Stromal cell of bone marrow (primary cell): ENCODE measurements around the gene CFAP45.

Experiments used
- DNase-seq: peaks from one replicate; pipeline ENCODE4 v3.0.0-alpha.2; 2012; ENCODE audit warnings: low read depth

The CFAP45 gene, protein sequence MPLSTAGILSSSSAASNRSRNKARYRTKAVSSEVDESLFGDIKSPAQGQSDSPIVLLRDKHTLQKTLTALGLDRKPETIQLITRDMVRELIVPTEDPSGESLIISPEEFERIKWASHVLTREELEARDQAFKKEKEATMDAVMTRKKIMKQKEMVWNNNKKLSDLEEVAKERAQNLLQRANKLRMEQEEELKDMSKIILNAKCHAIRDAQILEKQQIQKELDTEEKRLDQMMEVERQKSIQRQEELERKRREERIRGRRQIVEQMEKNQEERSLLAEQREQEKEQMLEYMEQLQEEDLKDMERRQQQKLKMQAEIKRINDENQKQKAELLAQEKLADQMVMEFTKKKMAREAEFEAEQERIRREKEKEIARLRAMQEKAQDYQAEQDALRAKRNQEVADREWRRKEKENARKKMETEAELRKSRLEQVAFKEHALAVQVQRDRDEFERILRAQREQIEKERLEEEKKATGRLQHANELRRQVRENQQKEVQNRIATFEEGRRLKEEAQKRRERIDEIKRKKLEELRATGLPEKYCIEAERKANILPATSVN

DNA sequence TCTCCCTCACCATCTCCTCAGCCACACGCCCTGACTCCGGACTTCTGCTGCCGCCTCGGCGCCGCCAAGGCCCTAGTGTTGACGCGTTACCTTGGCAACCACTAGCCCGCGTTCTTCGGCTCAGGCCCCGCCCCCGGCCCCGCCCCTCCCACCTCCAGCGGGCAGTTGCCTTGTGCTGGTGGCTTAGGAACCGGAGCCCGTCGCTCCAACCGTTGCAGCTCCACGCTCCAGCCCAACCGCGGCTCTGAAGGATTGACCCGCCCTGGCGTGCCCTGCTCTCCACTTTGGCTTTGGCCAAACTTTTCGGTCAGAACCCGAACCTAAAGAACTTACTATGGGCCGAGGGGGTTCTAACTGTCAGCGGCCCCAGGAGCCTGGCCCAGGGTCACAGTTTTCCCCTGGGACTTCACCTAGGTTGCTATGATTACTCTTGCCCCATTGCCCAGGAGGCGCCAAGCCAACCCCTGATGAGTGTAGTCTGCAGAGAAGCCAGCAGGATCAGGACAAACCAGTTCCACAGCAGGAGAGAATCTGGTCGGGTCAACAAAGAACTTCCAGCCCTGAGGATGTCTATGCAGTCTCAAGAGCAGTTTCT lies at the start of gene CFAP45:
TSS of gene CFAP45 (minus strand) at position 80 of the 595 bp plus-strand sequence. CDS start at position 13, 67 bp downstream.
- no peak for DNase-seq

DNA sequence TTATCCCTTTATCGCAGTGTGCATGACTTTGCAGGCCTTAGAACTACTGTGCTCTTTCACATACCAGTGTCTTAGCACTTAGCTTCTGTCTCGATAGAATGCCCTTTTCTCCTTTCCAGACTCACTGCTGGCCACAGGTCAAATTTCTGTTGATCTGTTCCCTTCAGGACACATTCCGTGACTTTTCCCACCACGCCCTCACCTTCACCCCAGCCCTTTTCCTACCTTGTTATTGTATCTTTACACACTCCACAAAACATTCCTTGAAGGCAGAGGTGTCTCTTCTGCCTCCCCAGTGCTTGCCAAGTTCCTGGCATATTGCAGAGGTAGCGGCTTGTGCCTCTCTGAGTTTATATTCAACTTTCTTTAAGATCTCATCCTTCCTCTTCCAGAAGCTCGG lies 49.2 kb upstream of the CFAP45 start:
- DNase-seq, result no peak

DNA sequence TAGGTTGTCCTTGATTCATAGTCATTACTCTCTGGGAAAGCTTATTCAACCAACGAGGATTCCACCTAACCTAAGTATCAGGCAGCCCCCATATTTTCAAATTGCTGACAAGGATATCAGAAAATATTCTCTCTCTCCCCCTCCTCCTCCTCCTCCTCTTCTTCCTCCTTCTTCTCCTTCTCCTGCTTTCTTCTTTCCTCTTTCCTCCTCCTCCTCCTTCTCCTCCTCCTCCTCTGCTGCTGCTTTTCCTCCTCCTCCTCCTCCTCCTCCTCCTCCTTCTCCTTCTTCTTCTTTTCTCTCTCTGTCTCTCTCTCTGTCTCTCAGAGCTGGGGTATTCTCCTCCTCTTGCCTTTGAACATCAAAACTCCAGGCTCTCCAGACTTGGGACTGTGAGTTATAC lies 48.0 kb upstream of the CFAP45 start:
- no peak for DNase-seq

DNA sequence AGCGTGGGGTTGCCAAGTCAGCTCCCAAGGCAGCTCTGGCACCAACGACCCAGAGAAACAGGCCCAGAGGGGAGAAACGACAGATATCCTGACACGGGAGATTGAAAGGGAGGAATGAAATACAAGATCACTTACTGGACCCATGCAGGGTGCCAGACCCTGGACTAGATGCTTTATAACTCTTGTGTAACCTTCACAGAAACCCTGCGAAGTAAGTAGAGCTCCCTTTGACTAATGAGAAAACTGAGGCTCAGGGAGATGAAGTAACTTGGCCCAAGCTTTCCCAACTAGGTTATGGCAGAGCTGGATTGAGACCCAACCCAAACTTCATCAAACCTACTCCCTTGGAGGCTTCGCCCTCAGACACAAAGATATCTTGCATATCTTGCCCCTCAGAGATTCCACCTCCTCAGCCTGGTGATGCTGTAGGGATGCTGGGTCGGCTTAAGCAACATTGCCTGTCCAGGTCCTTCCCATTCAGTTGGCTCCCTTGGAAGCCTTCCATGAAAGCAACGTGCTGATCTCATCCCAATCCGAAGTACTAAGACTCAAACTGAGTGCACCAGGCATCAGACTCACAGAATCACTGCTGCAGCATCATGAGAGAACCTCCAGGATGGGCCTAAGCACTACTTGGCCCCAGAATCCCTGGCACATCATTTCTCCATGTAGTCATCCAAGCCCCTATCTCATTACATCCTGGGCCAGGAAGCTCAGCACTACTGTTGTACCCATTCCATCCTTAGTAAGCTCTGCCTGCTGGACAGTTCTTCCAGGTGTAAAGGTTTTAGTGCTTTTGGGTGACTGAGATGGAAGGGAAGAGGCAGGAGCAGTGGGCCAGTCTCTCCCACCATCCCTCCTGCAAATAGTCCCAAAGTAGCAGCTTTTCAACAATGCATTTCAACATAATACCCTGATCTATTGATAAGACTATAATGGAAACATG lies 46.5 kb upstream of the CFAP45 start:
- no peak for DNase-seq

DNA sequence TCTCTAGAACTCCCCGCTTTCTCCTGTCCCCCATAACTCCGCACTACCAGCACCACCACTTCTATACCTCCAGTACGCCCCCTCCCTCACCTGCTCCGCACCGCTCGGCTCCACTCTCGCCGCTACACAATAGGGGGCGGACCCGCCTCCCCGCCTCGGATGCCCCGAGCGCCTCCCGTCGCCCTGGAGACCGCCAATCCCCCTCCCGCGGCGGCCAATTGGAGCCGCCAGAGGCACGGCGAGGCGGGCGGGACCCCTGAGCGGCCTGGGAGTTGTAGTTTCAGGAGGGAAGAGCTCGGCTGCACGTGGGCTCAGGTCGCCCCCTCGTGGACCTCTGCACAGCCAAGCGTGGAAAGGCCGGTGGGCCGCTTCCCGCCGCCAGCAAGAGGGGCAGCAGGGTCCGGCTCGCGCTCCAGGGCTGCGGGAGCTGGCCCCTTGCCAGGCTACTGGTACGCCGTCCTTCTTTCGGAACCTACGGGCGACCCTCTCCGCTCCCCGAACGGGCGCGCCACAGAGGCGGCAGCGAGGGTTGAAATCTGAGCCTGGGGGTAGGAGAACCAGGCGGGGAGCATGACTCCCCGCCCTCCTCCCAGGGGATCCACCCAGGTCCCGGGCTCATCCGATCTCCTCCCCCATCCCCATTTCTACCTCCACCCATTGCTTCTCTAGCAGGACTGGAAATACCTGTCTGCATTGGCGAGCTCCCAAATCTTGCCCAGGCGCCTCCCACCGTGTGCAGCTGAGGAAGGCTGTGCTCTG lies 45.7 kb upstream of the CFAP45 start, which contains the start of gene IGSF9:
TSS of gene IGSF9 (minus strand) at position 131 of the 759 bp plus-strand sequence. CDS start 2,159 bp downstream, outside the sequence.
- no peak for DNase-seq

DNA sequence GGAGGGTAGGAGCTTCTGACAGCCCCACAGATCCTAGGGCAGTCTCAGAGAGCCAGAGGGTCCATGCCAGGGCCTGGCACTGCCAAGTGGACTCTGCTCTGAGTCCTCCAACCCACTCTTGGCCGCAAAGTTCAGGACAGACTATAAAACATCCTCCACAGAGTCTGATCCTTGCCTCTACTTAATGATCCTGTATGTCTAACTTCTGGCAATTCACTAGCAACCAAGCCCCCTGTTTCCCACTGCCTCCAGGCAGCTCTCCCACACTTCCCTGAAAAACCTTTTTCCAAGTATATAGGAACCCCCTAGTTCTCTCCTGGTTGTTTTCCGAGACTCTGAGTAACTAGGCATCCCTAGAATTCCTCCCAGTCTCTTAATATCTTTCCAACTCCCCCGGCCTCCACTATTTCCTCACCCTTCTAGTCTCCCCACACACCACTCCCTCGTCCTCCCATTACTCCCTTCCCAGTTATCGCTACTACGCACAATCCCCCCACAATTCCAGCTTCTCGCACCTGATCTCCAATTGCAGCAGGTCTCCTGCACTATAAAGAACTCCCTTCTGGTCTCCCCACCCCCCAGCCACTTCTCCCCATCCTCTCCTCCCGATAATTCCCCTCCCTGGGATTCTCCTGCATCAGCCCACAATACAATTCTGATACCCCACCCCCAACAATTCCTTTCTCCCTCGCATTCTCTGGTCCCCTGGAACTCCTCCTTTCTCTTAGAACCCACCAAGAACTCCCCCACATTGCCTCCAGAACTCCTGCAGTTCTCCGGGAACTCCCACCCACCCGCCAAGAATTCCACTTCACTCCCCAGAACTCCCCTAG lies 44.9 kb upstream of the CFAP45 start:
- DNase-seq, result no peak

DNA sequence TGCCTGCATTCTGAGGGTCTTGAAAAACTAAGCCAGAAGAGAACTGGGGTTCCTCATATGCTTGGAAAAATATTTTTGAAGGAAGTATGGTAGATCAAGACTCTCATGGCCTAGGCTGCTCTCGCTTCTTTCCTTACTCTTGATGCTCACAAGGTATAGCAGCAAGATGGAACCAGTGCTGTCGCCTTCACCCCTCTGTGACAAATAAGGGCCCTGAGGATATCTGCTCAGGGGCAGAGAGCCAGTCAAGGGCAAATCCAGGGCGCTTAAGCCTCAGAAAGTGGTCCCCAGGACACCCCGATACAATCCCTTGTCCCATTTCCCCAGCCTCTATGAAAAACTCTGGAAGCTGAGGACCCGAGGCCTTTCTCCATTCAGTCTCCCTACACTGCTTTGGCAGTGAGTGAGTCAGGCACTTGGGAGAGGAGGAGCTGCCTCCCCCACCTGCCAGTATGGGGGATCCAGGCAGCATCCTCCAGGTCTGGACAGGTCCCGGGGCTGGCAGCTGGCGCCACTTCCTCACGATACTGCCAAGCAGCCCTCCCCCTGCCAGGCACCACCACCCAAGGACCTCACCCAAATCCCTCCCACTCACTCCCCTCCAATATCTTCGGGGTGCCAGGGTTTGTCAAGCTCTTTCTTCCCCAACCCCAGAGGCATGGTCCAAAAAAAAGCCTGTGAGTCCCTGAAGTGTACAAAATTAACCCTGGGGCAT lies 44.1 kb upstream of the CFAP45 start:
- no peak for DNase-seq

DNA sequence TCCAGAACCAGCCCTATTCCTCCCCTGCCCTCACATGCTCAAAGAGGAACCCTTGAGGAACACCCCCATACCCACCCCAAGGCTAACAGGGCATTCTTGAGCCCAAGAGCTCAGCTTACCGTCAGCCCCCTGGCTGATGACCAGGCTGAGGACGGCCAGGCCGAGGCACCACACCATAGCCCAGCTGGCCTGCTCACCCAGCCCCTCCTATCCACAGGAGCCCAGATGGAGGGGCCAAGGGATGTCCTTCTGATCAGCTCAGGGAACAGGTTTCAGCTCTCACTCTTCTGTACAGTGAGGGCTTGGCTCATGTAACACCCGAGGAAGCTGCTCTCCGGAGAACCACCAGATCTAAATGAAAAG lies 43.3 kb upstream of the CFAP45 start:
- DNase-seq, result no peak

DNA sequence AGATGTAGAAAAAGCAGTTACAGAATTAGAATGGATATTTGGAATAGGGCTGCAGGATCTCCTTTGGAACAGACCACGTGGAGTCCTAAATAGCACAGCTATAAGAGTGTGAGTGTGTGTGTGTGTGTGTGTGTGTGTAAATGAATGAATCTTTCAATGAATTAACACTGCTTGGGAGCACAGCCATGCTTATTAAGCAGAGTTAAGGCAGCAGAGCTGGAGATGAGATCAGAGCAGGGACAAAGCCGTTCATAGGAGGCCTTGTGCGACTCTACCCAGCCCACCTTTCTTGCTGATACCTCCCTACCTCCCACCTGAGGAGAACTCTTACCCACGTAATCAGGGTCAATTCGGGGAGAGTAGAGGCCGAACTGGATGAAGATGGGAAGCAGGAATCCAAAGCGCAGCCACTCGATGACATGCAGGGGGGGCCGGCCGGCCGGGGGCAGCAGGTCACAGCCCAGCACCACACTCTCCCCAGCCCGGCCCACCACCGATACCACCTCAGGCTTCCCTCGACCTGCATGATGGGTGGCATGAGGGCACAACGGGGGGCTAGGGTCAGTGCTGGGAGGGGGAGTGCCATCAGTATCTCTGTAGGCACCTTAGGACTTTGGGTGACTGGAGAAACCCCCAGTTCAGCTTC lies 42.8 kb upstream of the CFAP45 start:
- DNase-seq, result no peak

DNA sequence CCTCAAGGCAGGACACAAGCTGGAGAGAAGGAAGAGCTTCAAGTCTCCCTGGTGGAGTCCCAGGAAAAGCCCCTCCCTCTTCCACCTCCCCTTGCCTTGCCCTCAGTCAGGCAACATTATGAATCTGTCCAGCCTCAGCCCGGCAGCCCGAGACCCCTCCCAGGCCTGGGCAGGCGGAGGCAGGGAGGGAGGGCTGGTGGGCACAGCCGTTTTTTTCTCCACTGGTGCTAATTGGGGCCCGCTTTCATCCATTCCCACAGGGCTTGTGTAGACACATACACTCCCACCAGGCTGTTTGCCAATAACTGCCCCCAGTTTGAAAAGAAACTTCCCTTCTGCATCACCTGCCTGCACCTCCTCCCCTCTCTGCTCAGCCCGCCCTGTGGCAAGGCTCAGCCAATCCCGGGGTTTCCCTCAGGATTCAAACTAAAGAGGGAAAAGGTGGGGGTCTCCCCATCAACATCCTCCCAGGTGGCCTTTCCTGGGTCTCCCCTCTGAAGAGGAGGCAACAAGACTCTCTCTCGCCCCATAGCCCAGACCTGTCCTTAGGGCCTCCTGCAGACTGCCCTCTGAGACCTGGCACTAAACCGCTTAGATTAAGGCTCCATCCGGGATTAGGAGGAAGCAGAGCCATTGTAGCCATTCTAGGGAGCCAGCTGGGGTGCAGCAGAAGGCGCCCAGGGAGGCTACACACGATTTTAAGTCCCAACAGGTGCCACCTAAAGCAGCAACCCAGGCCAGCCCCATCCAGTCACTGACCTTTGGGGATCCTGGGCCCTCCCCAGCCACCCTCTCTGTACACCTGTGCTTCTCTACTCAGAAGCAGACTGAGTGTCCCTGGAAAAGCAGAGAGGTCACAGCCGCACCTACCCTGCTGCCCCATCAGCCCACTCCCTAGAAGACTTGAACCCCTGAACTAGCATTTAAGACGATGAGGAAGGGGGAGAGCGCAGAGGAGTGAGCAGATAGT lies 41.9 kb upstream of the CFAP45 start:
- DNase-seq, result no peak

DNA sequence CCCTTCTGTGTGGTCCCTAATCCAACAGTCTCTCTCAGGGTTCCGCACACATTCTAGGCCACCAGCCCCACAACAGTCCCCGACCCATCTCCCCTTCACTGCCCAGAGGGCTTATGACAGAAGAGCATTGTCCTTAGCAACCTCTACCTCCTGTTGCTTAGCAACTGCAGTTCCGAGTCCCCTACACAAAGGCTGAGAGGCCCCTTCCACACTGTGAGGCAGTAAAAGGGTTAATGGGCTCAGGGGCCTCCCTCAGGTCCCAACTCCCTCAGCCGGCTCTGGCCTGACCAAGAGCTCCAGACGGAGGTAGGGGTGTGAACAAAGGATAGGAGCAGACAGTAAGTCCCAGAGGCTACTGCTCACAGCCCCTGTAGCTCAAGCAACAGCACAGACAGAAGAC lies 41.2 kb upstream of the CFAP45 start:
- no peak for DNase-seq

DNA sequence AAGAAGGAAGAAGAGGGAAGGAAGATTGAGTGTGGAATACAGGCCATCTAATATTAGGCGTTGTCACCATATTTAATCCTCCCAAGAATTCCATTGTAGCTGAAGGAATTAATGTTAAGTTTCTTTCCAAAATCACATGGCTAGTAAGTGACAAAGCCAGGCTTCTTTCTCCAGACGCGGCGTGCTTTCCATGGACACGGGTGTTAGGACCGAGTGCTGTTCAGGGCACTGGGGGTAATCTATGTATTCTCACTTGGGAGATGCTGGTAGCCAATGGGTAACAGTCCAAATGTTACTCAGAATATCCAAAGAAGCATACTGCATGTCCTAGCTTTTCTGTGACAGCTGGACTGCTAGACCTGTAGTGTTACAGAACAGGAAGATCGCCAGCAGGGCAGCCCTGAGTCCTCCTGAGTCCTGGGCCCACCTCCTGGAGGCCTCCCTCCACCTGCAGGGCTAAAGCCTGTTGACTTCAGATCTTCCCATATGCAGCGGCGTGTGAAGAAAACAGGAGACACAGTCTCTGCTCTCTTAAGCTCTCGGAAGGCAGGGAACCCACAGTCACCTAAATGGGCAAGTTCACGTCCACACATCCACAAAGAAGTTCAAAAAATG lies 40.1 kb upstream of the CFAP45 start:
- DNase-seq, result no peak

DNA sequence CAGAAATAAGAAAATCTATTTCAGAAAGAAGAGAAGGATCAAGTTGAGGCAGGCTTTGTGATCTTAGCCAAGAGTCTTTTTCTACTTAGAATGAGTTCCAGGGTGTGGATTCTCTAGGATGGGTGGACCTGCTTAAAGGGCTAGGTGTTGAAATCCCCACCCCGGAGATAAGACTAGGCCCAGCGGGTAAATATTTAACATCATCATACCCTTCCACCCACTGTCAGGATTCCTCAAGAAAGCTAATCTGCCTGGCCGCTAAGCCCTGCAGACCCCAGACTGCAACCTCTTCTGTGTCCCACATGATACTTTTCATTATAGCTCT lies 39.7 kb upstream of the CFAP45 start:
- DNase-seq, result no peak

DNA sequence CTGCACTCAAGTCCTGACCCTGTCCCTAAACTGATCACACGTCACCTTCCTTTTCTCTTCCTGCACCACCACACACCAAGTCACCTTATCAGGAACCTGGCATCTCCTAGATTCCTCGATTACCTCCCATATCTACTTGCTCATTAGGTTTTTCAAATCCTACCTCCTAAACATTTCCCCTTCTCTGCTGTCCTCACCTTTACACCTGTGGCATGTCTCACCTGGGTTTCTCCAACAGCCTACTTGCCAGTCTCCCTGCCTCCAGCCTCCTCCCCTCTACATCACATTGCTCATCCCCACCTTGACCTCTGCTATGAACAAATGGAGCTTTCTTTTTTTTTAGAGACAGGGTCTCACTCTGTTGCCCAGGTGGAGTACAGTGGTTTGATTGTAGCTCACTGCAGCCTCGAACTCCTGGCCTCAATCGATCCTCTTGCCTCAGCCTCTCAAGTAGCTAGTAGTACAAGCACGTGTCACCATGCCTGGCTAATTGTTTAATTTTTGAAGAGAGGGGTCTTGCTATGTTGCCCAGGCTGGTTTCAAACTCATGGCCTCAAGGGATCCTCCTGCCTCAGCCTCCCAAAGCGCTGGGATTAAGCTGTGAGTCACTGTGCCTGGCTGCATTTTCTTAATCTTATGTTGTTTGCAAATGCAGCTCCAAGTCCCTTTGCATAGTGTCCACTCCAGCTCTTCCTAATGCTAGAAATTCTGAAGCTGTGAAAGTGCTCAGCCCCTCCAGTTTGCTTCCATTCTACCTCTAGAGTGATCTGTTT lies 39.1 kb upstream of the CFAP45 start:
- DNase-seq, result no peak

DNA sequence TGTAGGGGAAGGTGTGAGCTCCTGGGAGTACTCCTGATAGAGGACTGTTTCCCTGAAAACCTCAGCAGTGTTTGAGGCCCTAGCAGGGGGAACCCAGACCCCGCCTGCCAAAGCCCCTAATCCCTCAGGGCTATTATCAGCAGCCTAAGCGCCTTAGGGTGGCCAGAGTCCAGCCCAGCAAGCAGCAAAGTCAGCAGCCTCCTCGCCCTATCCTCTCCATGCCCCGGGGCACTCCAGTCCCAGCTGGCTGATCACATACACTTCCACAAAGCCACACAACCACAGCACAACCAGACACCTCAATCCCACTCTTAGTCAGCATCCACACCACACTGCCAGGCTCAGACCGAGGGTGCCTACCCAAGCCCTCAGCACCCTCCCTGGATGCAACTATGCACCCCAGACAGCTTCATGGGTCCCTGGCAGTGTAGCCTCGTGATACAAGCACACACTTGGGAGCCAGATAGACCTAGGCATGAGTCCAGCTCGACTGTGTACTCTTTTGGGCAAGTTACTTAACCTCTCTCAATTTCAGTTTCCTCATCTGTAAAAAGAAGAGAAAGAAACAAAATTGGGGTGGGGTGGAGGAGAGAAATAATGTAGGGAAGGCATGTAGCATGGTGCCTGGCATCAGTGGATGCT lies 38.4 kb upstream of the CFAP45 start:
- DNase-seq, result no peak

DNA sequence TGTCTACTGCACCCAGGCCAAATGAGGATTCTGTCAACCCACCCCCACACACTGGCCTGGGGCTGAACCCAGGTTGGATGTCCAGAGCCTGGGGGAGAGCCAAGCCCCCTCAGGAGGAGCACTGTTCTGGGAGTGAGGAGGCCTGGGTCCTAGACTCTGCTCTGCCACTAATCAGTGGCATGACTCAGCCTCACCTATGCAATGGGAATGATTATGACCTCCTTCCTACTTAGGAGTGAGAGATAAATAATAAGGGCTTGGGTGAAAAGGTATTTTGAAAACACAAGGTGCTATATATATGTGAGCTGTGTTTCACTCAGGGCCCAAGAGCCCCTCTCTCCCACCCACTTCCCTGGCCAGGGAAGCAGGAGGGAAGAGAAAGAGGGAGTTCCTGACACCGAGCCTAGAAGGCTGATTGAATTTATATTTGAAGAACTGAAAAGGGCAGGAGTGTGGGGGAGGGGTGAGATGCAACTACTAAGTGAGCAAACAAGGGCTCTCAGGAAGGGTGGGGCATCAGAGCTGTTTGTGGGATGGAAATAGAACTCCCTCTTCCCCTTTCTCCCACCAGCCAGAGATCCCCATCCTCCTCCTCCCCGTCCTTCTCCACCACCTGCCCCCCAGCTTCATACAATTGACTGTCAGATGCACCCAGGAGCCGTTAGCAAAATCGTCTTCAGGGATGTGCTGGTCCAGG lies 37.2 kb upstream of the CFAP45 start:
- no peak for DNase-seq
